GM10248 (cell line): Measurements from ENCODE around the gene FCRL3.
A peak's percentile ranks its signal among the peaks of the same experiment; 100 is the strongest.

ENCODE experiments used
- CTCF ChIA-PET: fragments of 300-600 bp; sonication (Branson Sonifier 250); formaldehyde crosslinking; extraction: SDS; loops from one replicate; lab custom pipeline; 2021; ENCODE audit warnings: antibody characterized with exemption; lab: Yijun Ruan, JAX
- POLR2A ChIA-PET: fragments of 350-650 bp; sonication (Branson Sonifier 250); formaldehyde crosslinking; extraction: SDS; loops from one replicate; lab custom pipeline; 2020; ENCODE audit warnings: antibody characterized with exemption; lab: Yijun Ruan, JAX
- DNase-seq: peaks from one replicate; pipeline ENCODE4 v3.0.0; 2012; ENCODE audit errors: extremely low spot score
- CTCF ChIP-seq: IDR thresholded peaks from 2 replicates; pipeline ENCODE4 v1.5.1; 2012; ENCODE audit warnings: mild to moderate bottlenecking, low read depth; ENCODE audit errors: extremely low read depth, missing control alignments, control extremely low read depth

The FCRL3 gene

DNA sequence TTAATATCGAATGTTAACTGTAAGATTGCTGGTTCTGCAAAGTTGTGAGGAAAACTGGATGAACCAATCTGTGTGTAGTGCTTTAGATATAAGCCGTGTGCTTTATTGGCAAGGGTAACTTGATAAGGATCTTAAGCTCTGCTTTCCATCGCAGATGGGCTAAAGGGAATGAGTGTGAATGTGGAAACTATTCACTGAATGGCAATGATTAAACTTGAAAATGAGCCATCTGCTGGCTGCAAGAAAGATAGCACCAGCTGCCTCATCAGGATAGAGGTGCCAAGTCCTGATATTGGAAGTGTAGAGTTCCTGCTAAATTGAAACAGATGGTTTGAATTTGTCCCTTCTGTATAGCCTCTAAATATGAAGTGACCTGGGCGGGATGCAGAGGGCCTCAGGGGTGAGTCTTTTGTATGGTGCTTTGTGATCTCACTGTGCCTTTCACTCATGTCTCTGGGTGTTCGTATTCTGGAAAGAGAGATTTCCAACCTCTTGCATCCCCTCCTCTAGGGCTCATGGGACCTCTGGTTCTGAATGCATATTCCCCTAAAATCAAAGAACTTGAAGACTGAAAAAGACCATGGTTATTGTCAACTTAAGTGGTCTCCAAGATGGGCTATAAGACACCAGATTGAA, 9.2 kb downstream of the FCRL3 start:
- CTCF ChIA-PET = interaction anchor here (0.7 to 2.7 kb wide), 22 partner anchors 8 to 310 kb away, joined by 3 to 35 read pairs (median 4); partner anchors contain the start of gene FCRL3
- POLR2A ChIA-PET = no interaction called here
- DNase-seq = peak; percentile 57
- peak; percentile 65 for TF ChIP-seq CTCF

GRCh38 chr1:157682710-157683437, 17.7 kb downstream of the FCRL3 start:
- no peak for TF ChIP-seq CTCF
- DNase-seq = no peak
- ChIA-PET POLR2A (no interaction called here), CTCF (interaction anchor here (1.3 kb wide), 1 partner anchor 9 kb away, joined by 3 read pairs; no protein-coding TSS in a partner anchor)

DNA sequence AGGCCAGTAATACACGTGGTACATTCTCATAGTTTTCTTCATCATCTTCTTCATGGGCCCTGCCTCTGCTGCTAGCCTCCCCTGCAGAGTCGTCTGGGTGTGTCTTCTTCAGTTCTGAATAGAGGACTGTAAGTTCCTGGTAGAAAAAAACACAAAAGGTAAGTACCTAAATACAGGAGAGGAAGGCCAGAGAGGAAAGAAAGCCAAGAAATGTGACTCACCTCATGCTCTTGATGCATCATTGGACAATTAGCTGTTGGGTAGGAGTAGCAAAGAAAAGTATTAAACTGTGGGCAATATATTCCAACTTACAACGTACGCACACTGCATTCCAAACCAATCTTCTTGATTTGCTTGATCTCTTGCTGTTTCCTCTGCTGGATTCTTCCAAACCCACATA, 21.8 kb downstream of the FCRL3 start:
- ChIA-PET CTCF (no interaction called here), POLR2A (no interaction called here)
- no peak for DNase-seq
- TF ChIP-seq CTCF = no peak

DNA sequence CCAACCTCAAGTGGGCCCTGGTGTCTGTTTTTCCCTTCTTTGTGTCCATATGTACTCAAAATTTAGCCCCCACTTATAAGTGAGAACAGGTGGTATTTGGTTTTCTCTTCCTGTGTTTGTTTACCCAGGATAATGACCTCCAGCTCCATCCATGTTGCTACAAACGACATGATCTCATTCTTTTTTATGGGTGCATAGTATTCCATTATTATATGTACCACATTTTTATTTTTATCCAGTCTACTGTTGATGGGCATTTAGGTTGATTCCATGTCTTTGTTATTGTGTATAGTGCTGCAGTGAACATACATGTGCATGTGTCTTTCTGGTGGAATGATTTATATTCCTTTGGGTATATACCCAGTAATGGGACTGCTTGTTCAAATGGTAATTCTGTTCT, 27.6 kb downstream of the FCRL3 start:
- ChIA-PET POLR2A (no interaction called here), CTCF (interaction anchor here (1.1 kb wide), 1 partner anchor 18 kb away, joined by 3 read pairs; no protein-coding TSS in a partner anchor)
- DNase-seq = no peak
- no peak for TF ChIP-seq CTCF

- ChIA-PET POLR2A (no interaction called here), CTCF (interaction anchor here (0.6 to 1.1 kb wide), 2 partner anchors 19 to 207 kb away, joined by 3 read pairs; no protein-coding TSS in a partner anchor)
- no peak for TF ChIP-seq CTCF
- no peak for DNase-seq
Measured at GRCh38 chr1:157671895-157672294, 28.7 kb downstream of the FCRL3 start.

DNA sequence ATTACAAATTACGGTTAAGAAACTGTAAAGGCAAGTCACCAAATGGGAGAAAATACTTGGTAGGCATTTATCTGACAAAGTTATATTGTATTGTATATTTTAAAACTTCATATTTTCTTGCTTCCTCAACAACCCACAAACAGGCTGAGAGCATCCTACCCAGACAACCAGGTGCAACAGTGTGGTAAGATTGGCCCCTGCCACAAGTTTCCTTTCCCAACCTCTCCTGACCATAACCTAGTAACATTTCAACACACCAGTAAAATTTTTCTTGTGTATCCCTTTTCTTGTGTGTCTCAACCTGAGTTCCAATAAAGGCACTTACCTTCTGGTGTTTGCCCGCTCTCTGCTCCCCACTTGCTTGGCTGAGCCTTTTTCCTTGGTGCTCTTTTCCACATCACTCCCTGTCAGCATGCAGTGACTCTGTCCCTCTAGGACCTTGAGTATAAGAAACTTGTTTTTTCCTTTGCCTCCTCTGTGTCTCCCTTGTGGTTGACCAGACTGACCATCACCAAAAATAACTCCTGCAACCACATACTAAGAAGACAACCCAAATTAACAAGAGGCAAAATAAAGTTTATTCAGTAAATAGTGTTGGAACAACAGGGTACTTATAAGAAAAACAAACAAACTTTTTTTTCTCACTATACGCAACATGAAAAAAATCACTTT, 40.9 kb downstream of the FCRL3 start:
- no peak for DNase-seq
- ChIA-PET POLR2A (no interaction called here), CTCF (no interaction called here)
- no peak for TF ChIP-seq CTCF
